ENCODE measurements around the gene TRHDE. TPM values are rescaled to one million over a fixed set of nuclear protein-coding genes. Genes with fewer than 3 reads are reported as not detected.
"Not testable (repeated sequence)": the region's sequence is repeated elsewhere in the genome, so short reads cannot be mapped to it uniquely, and the experiment has no call there.

TRHDE gene
- total and polyA plus RNA-seq, 2 donors (not counting 1 experiment from before 2014, with no cell fraction given) = 7.3 to 8.8 TPM

DNA sequence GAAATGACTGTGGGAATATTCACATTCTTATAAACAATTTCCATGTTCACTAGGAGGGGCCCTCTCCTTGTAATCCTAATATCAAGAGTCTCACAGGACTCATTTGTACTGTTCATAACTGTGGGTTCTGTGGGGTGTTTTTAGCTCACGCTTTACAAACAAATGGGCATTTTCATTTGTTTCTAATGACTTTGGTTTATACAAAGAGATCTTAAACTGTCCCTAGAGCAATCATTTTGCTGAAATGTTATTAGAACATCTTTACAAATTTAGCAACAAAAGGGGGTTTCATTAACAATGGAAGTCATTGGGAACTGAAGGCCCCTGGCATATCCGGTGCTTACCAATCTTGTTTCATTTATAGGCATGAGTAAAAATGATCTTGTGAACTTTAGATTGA, 370.5 kb downstream of the TRHDE start:
- no peak overlapping the region for H3K4me3 ChIP-seq (replicated peaks in 1 of 4; ENCODE audit: control extremely low read depth in 1 of 4, insufficient read depth in 1 of 4, low read depth in 3 of 4, low read length in 4 of 4)
- no peak overlapping the region for H2AFZ ChIP-seq (ENCODE audit: low read length)
- H3K27me3 ChIP-seq (ENCODE audit: control insufficient read depth, insufficient read depth, low read length) = no peaks in the 10 kb centered on the region
- H3K27ac ChIP-seq (ENCODE audit: insufficient read depth, low read length) = no peak overlapping the region
- TF ChIP-seq, protein P1, sequence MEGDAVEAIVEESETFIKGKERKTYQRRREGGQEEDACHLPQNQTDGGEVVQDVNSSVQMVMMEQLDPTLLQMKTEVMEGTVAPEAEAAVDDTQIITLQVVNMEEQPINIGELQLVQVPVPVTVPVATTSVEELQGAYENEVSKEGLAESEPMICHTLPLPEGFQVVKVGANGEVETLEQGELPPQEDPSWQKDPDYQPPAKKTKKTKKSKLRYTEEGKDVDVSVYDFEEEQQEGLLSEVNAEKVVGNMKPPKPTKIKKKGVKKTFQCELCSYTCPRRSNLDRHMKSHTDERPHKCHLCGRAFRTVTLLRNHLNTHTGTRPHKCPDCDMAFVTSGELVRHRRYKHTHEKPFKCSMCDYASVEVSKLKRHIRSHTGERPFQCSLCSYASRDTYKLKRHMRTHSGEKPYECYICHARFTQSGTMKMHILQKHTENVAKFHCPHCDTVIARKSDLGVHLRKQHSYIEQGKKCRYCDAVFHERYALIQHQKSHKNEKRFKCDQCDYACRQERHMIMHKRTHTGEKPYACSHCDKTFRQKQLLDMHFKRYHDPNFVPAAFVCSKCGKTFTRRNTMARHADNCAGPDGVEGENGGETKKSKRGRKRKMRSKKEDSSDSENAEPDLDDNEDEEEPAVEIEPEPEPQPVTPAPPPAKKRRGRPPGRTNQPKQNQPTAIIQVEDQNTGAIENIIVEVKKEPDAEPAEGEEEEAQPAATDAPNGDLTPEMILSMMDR (conservative IDR thresholded peaks at IDR 0.05 in 1 of 2, IDR thresholded peaks at IDR 0.05 in 1 of 2; ENCODE audit: low read depth in 1 of 2, low read length in 2 of 2) = no peak
- TF ChIP-seq EZH2 (IDR thresholded peaks at IDR 0.05; ENCODE audit: low read length, missing control alignments) = no peak
- DNase-seq (ENCODE audit: low read depth in 2 of 2) = no peak
- H3K9me3 ChIP-seq (ENCODE audit: control insufficient read depth, insufficient read depth, low read depth, low read length) = no peaks in the 10 kb centered on the region
- no peaks in the 10 kb centered on the region for H3K36me3 ChIP-seq (ENCODE audit: control insufficient read depth, insufficient read depth, low read length)
- no peaks in the 10 kb centered on the region for H3K4me1 ChIP-seq (ENCODE audit: control insufficient read depth, extremely low read depth, insufficient read depth, low read length)
- no peaks in the 10 kb centered on the region for H4K20me1 ChIP-seq (ENCODE audit: control insufficient read depth, extremely low read depth, insufficient read depth, low read length)
- no peak overlapping the region for H3K9ac ChIP-seq (ENCODE audit: insufficient read depth, low read length)
- no peaks in the 10 kb centered on the region for H3K79me2 ChIP-seq (ENCODE audit: control insufficient read depth, insufficient read depth, low read length)
- no peak overlapping the region for H3K4me2 ChIP-seq (ENCODE audit: extremely low read depth, insufficient read depth, low read length)

DNA sequence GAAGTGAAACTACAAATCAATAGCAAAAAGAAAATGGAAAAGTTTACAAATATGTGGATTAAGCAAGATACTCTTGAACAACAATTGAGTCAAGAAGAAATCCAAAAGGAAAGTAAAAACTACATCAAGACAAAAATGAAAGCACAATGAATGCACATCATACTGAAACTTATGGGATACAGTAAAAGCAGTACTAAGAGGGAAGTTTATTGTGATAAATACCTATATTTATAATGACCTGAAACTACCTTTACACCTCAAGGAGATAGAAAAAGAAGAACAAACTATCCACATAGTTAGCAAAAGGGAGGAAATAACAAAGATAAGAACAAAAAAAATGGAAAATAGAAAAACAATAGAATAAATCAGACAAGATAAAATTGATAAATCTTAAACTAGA, 375.0 kb downstream of the TRHDE start:
- no peak for DNase-seq (ENCODE audit: low read depth in 2 of 2)
- Histone ChIP-seq H3K9me3 (ENCODE audit: control insufficient read depth, insufficient read depth, low read depth, low read length) (no peaks in the 10 kb centered on the region), H3K27me3 (ENCODE audit: control insufficient read depth, insufficient read depth, low read length) (no peaks in the 10 kb centered on the region), H3K4me3 (replicated peaks in 1 of 4; ENCODE audit: control extremely low read depth in 1 of 4, insufficient read depth in 1 of 4, low read depth in 3 of 4, low read length in 4 of 4) (no peak overlapping the region), H3K9ac (ENCODE audit: insufficient read depth, low read length) (no peak overlapping the region), H4K20me1 (ENCODE audit: control insufficient read depth, extremely low read depth, insufficient read depth, low read length) (no peaks in the 10 kb centered on the region), H2AFZ (ENCODE audit: low read length) (no peak overlapping the region), H3K79me2 (ENCODE audit: control insufficient read depth, insufficient read depth, low read length) (no peaks in the 10 kb centered on the region), H3K4me2 (ENCODE audit: extremely low read depth, insufficient read depth, low read length) (no peak overlapping the region), H3K27ac (ENCODE audit: insufficient read depth, low read length) (no peak overlapping the region), H3K36me3 (ENCODE audit: control insufficient read depth, insufficient read depth, low read length) (no peaks in the 10 kb centered on the region), H3K4me1 (ENCODE audit: control insufficient read depth, extremely low read depth, insufficient read depth, low read length) (no peaks in the 10 kb centered on the region)
- TF ChIP-seq, protein P1 (conservative IDR thresholded peaks at IDR 0.05 in 1 of 2, IDR thresholded peaks at IDR 0.05 in 1 of 2; ENCODE audit: low read depth in 1 of 2, low read length in 2 of 2) = no peak
- TF ChIP-seq EZH2 (IDR thresholded peaks at IDR 0.05; ENCODE audit: low read length, missing control alignments) = no peak

DNA sequence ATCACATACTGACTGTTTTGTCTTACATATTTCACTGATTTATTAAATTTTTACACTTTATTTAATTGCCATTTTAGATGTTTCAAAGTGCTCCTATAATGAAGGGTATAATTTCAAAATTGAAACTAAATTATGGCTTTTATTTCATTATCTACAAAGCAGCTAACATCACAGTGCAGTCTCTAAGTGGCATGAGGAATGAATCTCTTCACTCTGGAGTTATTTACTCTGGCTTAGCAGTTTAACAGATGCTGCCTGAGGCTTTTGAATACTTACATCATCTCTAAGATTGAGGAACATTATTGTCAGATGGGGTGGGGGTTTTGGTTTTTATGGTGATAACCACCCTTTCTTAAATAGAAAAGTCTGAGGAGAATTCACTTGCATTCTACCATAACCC, 386.4 kb downstream of the TRHDE start:
- H3K4me2 ChIP-seq (ENCODE audit: extremely low read depth, insufficient read depth, low read length) = no peak overlapping the region
- H3K4me3 ChIP-seq (replicated peaks in 1 of 4; ENCODE audit: control extremely low read depth in 1 of 4, insufficient read depth in 1 of 4, low read depth in 3 of 4, low read length in 4 of 4) = no peak overlapping the region
- no peaks in the 10 kb centered on the region for H3K9me3 ChIP-seq (ENCODE audit: control insufficient read depth, insufficient read depth, low read depth, low read length)
- H3K9ac ChIP-seq (ENCODE audit: insufficient read depth, low read length) = no peak overlapping the region
- H4K20me1 ChIP-seq (ENCODE audit: control insufficient read depth, extremely low read depth, insufficient read depth, low read length) = no peaks in the 10 kb centered on the region
- H2AFZ ChIP-seq (ENCODE audit: low read length) = no peak overlapping the region
- no peaks in the 10 kb centered on the region for H3K36me3 ChIP-seq (ENCODE audit: control insufficient read depth, insufficient read depth, low read length)
- TF ChIP-seq EZH2 (IDR thresholded peaks at IDR 0.05; ENCODE audit: low read length, missing control alignments) = no peak
- TF ChIP-seq, protein P1 (conservative IDR thresholded peaks at IDR 0.05 in 1 of 2, IDR thresholded peaks at IDR 0.05 in 1 of 2; ENCODE audit: low read depth in 1 of 2, low read length in 2 of 2) = no peak
- no peak for DNase-seq (ENCODE audit: low read depth in 2 of 2)
- no peaks in the 10 kb centered on the region for H3K4me1 ChIP-seq (ENCODE audit: control insufficient read depth, extremely low read depth, insufficient read depth, low read length)
- H3K27me3 ChIP-seq (ENCODE audit: control insufficient read depth, insufficient read depth, low read length) = no peaks in the 10 kb centered on the region
- no peaks in the 10 kb centered on the region for H3K79me2 ChIP-seq (ENCODE audit: control insufficient read depth, insufficient read depth, low read length)
- H3K27ac ChIP-seq (ENCODE audit: insufficient read depth, low read length) = no peak overlapping the region

DNA sequence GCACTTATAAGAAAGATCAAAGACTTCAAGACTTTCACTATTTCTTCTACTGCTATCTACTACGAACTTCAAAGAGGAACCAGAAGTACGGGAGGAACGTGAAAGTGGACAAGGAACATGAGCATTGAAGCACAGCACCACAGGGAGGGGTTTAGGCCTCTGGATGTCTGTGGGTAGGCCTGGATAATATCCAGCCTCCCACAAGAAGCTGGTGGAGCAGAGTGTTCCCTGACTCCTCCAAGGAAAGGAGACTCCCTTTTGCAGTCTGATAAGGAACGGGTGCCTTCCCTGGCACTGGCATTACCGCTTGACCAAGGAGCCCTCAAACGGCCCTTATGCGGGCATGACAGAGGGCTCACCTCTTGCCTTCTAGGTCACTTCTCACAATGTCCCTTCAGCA, 388.0 kb downstream of the TRHDE start:
- H3K27ac ChIP-seq (ENCODE audit: insufficient read depth, low read length); H3K36me3 ChIP-seq (ENCODE audit: control insufficient read depth, insufficient read depth, low read length): not testable (repeated sequence)

More for the DNA sequence above, 388.0 kb downstream of the TRHDE start:
- H3K9ac ChIP-seq (ENCODE audit: insufficient read depth, low read length); H3K79me2 ChIP-seq (ENCODE audit: control insufficient read depth, insufficient read depth, low read length); H3K4me2 ChIP-seq (ENCODE audit: extremely low read depth, insufficient read depth, low read length); H2AFZ ChIP-seq (ENCODE audit: low read length); DNase-seq (ENCODE audit: low read depth in 2 of 2); H3K9me3 ChIP-seq (ENCODE audit: control insufficient read depth, insufficient read depth, low read depth, low read length); H3K4me1 ChIP-seq (ENCODE audit: control insufficient read depth, extremely low read depth, insufficient read depth, low read length); H4K20me1 ChIP-seq (ENCODE audit: control insufficient read depth, extremely low read depth, insufficient read depth, low read length); H3K27me3 ChIP-seq (ENCODE audit: control insufficient read depth, insufficient read depth, low read length); H3K4me3 ChIP-seq (replicated peaks in 1 of 4; ENCODE audit: control extremely low read depth in 1 of 4, insufficient read depth in 1 of 4, low read depth in 3 of 4, low read length in 4 of 4): not testable (repeated sequence)

Measured in fibroblast of lung (primary cell).